Measurements from ENCODE around the gene KIAA0825.

- no peak for TF ChIP-seq POLR2A (IDR thresholded peaks at IDR 0.05)
- no peak for TF ChIP-seq CTCF (IDR thresholded peaks at IDR 0.05)
These were observed 343.7 kb downstream of the KIAA0825 start for GRCh38 chr5:94274707-94275106.

Data from Peyer's patch (tissue), 4 donors.